H1 (cell line): ENCODE measurements around the gene PTPRR. TPM values are rescaled to one million over a fixed set of nuclear protein-coding genes. Genes with fewer than 3 reads are reported as not detected.
A peak's percentile ranks its signal among the peaks of the same experiment; 100 is the strongest.

Experiments
- CTCF ChIA-PET: fragments of 300-600 bp; sonication (Branson Sonifier 250); formaldehyde crosslinking; loops from one replicate; lab custom pipeline; 2021; ENCODE audit not compliant: partially characterized antibody; lab: Charles Lee
- POLR2A ChIA-PET: fragments of 300-600 bp; sonication (Branson Sonifier 250); formaldehyde crosslinking; loops from one replicate; lab custom pipeline; 2021; ENCODE audit warnings: inconsistent platforms; ENCODE audit not compliant: partially characterized antibody; lab: Charles Lee
- DNase-seq, 2 experiments: peaks; one replicate each; pipeline versions ENCODE4 v3.0.0 to v3.0.0-alpha.2; 2010 to 2022; ENCODE audit warnings: low spot score in 2 of 2, low read depth in 1 of 2, mixed read lengths in 1 of 2
- FAIRE-seq: peaks from 2 replicates; lab custom pipeline; 2011; peaks lifted over from hg19 to GRCh38; lab: Jason Lieb, UNC
- H2AFZ ChIP-seq: 2 replicates; pipeline ENCODE4 v1.8.1; 2012; ENCODE audit warnings: low read length, inconsistent platforms
- H2AK5ac ChIP-seq: 2 replicates; pipeline ENCODE4 v1.6.1; 2013; ENCODE audit warnings: low read depth, low read length
- H2BK120ac ChIP-seq: replicated peaks from 2 replicates; pipeline ENCODE3; 2013; ENCODE audit warnings: low read depth, low read length, inconsistent platforms
- H2BK12ac ChIP-seq: 2 replicates; pipeline ENCODE4 v1.6.1; 2013; ENCODE audit warnings: low read depth, low read length
- H2BK15ac ChIP-seq: 2 replicates; pipeline ENCODE4 v1.6.1; 2013; ENCODE audit warnings: low read length
- H2BK20ac ChIP-seq: 2 replicates; pipeline ENCODE4 v1.6.1; 2013; ENCODE audit warnings: low read length
- H2BK5ac ChIP-seq: 2 replicates; pipeline ENCODE4 v1.6.1; 2013; ENCODE audit warnings: low read depth, low read length
- H3K14ac ChIP-seq: 2 replicates; pipeline ENCODE4 v1.6.1; 2013; ENCODE audit warnings: inconsistent platforms; ENCODE audit not compliant: insufficient read length
- H3K18ac ChIP-seq: 2 replicates; pipeline ENCODE4 v1.6.1; 2013; ENCODE audit warnings: low read length; ENCODE audit errors: extremely low read depth
- H3K23ac ChIP-seq: 2 replicates; pipeline ENCODE4 v1.6.1; 2013; ENCODE audit warnings: inconsistent platforms; ENCODE audit not compliant: insufficient read length
- H3K23me2 ChIP-seq: 2 replicates; pipeline ENCODE4 v1.6.1; 2013; ENCODE audit warnings: low read depth, low read length
- H3K27ac ChIP-seq: 2 replicates; pipeline ENCODE4 v1.6.1; 2011; ENCODE audit warnings: low read depth, low read length, inconsistent platforms
- H3K27me3 ChIP-seq, 4 experiments: replicated peaks in 1 of 4; 1 replicate in 1 of 4; 2 replicates in 3 of 4; pipeline versions ENCODE4 v1.6.1 to v1.8.1; 2011 to 2013; ENCODE audit warnings: low read length in 3 of 4, mild to moderate bottlenecking in 3 of 4, inconsistent platforms in 2 of 4, mixed read lengths in 2 of 4, moderate library complexity in 1 of 4; ENCODE audit not compliant: control insufficient read depth in 3 of 4, insufficient read depth in 3 of 4; ENCODE audit errors: extremely low read depth in 1 of 4
- H3K36me3 ChIP-seq, 4 experiments: 2 replicates each; pipeline versions ENCODE4 v1.6.1 to v1.8.1; 2011 to 2013; ENCODE audit warnings: mild to moderate bottlenecking in 4 of 4, low read length in 3 of 4, moderate library complexity in 2 of 4, control low read depth in 1 of 4, inconsistent platforms in 1 of 4; ENCODE audit not compliant: insufficient read depth in 4 of 4, control insufficient read depth in 2 of 4
- H3K4ac ChIP-seq: replicated peaks from 2 replicates; pipeline ENCODE3; 2013; ENCODE audit warnings: low read length, low read depth, mixed read lengths, inconsistent platforms; ENCODE audit not compliant: insufficient read length
- H3K4me1 ChIP-seq, 4 experiments: replicated peaks in 1 of 4; 1 replicate in 1 of 4; 2 replicates in 3 of 4; pipeline versions ENCODE4 v1.6.1 to v1.8.1; 2011 to 2013; ENCODE audit warnings: low read length in 3 of 4, inconsistent platforms in 2 of 4, mixed read lengths in 1 of 4; ENCODE audit not compliant: insufficient read depth in 4 of 4, control insufficient read depth in 3 of 4
- H3K4me2 ChIP-seq, 2 experiments: 2 replicates each; pipeline versions ENCODE4 v1.6.1 to v1.8.1; 2011 to 2013; ENCODE audit warnings: low read depth in 2 of 2, low read length in 2 of 2, control low read depth in 1 of 2, inconsistent platforms in 1 of 2, mild to moderate bottlenecking in 1 of 2; ENCODE audit not compliant: insufficient read depth in 1 of 2
- H3K4me3 ChIP-seq, 4 experiments: fragments of 200-600, 300-600 bp in 1 of 4; sonication (generic), shearing (Covaris generic), sonication (Bioruptor Twin) in 1 of 4; 2 replicates each; pipeline versions ENCODE4 v1.5.1 to v1.8.1; 2011 to 2016; ENCODE audit warnings: low read length in 4 of 4, low read depth in 3 of 4, control low read depth in 2 of 4, inconsistent platforms in 2 of 4, mild to moderate bottlenecking in 2 of 4, mixed read lengths in 1 of 4, moderate library complexity in 1 of 4; ENCODE audit not compliant: insufficient read depth in 2 of 4; ENCODE audit errors: extremely low read depth in 1 of 4
- H3K56ac ChIP-seq: replicated peaks from 2 replicates; pipeline ENCODE3; 2013; ENCODE audit warnings: low read depth, mild to moderate bottlenecking, mixed read lengths, low read length, inconsistent platforms; ENCODE audit not compliant: insufficient read length
- H3K79me1 ChIP-seq: 2 replicates; pipeline ENCODE4 v1.6.1; 2013; ENCODE audit warnings: low read depth, low read length, control low read depth
- H3K79me2 ChIP-seq, 2 experiments: 2 replicates each; pipeline versions ENCODE4 v1.6.1 to v1.8.1; 2012 to 2013; ENCODE audit warnings: low read length in 2 of 2, mild to moderate bottlenecking in 2 of 2, inconsistent platforms in 1 of 2; ENCODE audit not compliant: insufficient read depth in 2 of 2, control insufficient read depth in 1 of 2
- H3K9ac ChIP-seq, 4 experiments: replicated peaks in 1 of 4; 1 replicate in 1 of 4; 2 replicates in 3 of 4; pipeline versions ENCODE4 v1.6.1 to v1.8.1; 2011 to 2013; ENCODE audit warnings: low read depth in 3 of 4, low read length in 3 of 4, control low read depth in 2 of 4, mild to moderate bottlenecking in 2 of 4, moderate library complexity in 2 of 4, inconsistent platforms in 1 of 4; ENCODE audit errors: extremely low read depth in 1 of 4
- H3K9me3 ChIP-seq, 2 experiments: 2 replicates each; pipeline versions ENCODE4 v1.6.1 to v1.8.1; 2012 to 2013; ENCODE audit warnings: mild to moderate bottlenecking in 2 of 2, moderate library complexity in 2 of 2, control low read depth in 1 of 2, inconsistent platforms in 1 of 2, low read depth in 1 of 2, low read length in 1 of 2, mixed read lengths in 1 of 2; ENCODE audit not compliant: insufficient read depth in 2 of 2
- H4K20me1 ChIP-seq, 2 experiments: replicated peaks in 1 of 2; 2 replicates each; pipeline versions ENCODE3 to v1.8.1; 2011 to 2013; ENCODE audit warnings: inconsistent platforms in 2 of 2, low read length in 2 of 2, mild to moderate bottlenecking in 1 of 2; ENCODE audit not compliant: insufficient read depth in 2 of 2, control insufficient read depth in 1 of 2
- H4K5ac ChIP-seq: 2 replicates; pipeline ENCODE4 v1.6.1; 2013; ENCODE audit warnings: low read length, low read depth, mixed read lengths, inconsistent platforms; ENCODE audit not compliant: insufficient read length
- H4K8ac ChIP-seq: 2 replicates; pipeline ENCODE4 v1.8.0; 2013; ENCODE audit warnings: mild to moderate bottlenecking, moderate library complexity, low read length, inconsistent platforms; ENCODE audit not compliant: insufficient read depth; ENCODE audit errors: extremely low read depth
- H4K91ac ChIP-seq: replicated peaks from 2 replicates; pipeline ENCODE3; 2013; ENCODE audit warnings: low read length, mixed read lengths, inconsistent platforms; ENCODE audit not compliant: insufficient read length
- CBX8 ChIP-seq: fragments of 300-800, 300-1000 bp; sonication (generic); IDR thresholded peaks from 2 replicates; pipeline ENCODE4 v1.7.1; 2016; ENCODE audit warnings: low read depth, low read length, borderline replicate concordance
- E2F6 ChIP-seq: IDR thresholded peaks from 2 replicates; pipeline ENCODE4 v1.6.1; 2012; ENCODE audit warnings: inconsistent platforms
- FOSL1 ChIP-seq: IDR thresholded peaks from 2 replicates; pipeline ENCODE4 v1.6.1; 2011; ENCODE audit warnings: mild to moderate bottlenecking, low read depth, low read length, moderate library complexity; ENCODE audit not compliant: insufficient read depth
- MAFK ChIP-seq: IDR thresholded peaks from 2 replicates; pipeline ENCODE4 v1.6.1; 2012; ENCODE audit warnings: low read depth, mild to moderate bottlenecking, improper control_type of control experiment, low read length
- PHF8 ChIP-seq: fragments of 200-600 bp; sonication (generic); conservative IDR thresholded peaks from 2 replicates; pipeline ENCODE4 v1.7.1; 2012; ENCODE audit warnings: low read depth, mild to moderate bottlenecking, inconsistent platforms, low read length, moderate library complexity
- TAF1 ChIP-seq: IDR thresholded peaks from 2 replicates; pipeline ENCODE4 v1.6.1; 2011; ENCODE audit warnings: mild to moderate bottlenecking, low read depth, low read length
- TCF12 ChIP-seq: IDR thresholded peaks from 2 replicates; pipeline ENCODE4 v1.6.1; 2011; ENCODE audit warnings: low read depth, mild to moderate bottlenecking, low read length
- TEAD4 ChIP-seq: IDR thresholded peaks from 2 replicates; pipeline ENCODE4 v1.6.1; 2012; ENCODE audit warnings: low read depth, low read length, inconsistent platforms, mixed read lengths
- WGBS, 2 experiments: shearing (Covaris generic) in 1 of 2; methylation state at CpG; one replicate each; pipeline versions ENCODE4 v1.1.6 to v1.1.7; 2013 to 2015; ENCODE audit warnings: low lambda C conversion rate in 2 of 2, mixed read lengths in 2 of 2, inconsistent platforms in 1 of 2, low coverage in 1 of 2, missing lambda C conversion rate in 1 of 2; ENCODE audit not compliant: insufficient replicate concordance in 2 of 2, insufficient coverage in 1 of 2, insufficient read length in 1 of 2; ENCODE audit errors: extremely low coverage in 1 of 2, missing lambda C conversion rate in 1 of 2; 5-methylcytosine and 5-hydroxymethylcytosine counted together
- polyA plus RNA-seq, 7 experiments: library from polyadenylated mRNA; depleted of rRNA in 3 of 7; stranded (reverse) in 5 of 7; unstranded in 2 of 7; fragments of >200 nt in 5 of 7; fragments of 200-250 nt in 2 of 7; gene quantifications; 1 replicate in 5 of 7; 2 replicates in 1 of 7; 4 replicates in 1 of 7; pipeline versions ENCODE4 v1.2.1 to v1.2.3, GENCODE V29; 2011 to 2013; ENCODE audit warnings: missing spikeins in 2 of 7, mixed read lengths in 2 of 7
- total RNA-seq: library from RNA; stranded (reverse); fragmentation: NEBNext Ultra II Directional; extraction: Animal tissue kit (Norgen Biotek cat#: 25700); gene quantifications from 2 replicates; pipeline ENCODE4 v1.2.1, GENCODE V29; 2021

The PTPRR gene
- total and polyA plus RNA-seq, 2 of the 8 experiments (the other 6 are each of a cell fraction or from before 2014, with no cell fraction given) = 0.07 to 0.35 TPM

- FAIRE-seq (no peak), DNase-seq (no peak)
- Histone ChIP-seq H3K36me3 (no peaks in the 10 kb centered on the region), H2BK5ac (peak overlapping the region; percentile 53; the same call in 1 of the 2 replicates), H4K91ac (no peak overlapping the region), H3K14ac (no peak overlapping the region), H3K4ac (no peak overlapping the region), H4K8ac (no peak overlapping the region), H4K5ac (no peak overlapping the region), H3K56ac (no peak overlapping the region), H3K23ac (no peak overlapping the region), H3K9ac (no peak overlapping the region), H2BK15ac (no peak overlapping the region), H3K23me2 (no peaks in the 10 kb centered on the region), H2AK5ac (no peak overlapping the region), H3K4me1 (peaks cover 0 to 10% (median 1%) of the 10 kb centered on the region in 4 experiments; a peak in 2 of 7 replicates), H2BK20ac (no peak overlapping the region), H3K79me1 (no peaks in the 10 kb centered on the region), H3K27ac (no peak overlapping the region), H3K18ac (no peak overlapping the region), H3K27me3 (no peaks in the 10 kb centered on the region), H3K4me3 (no peak overlapping the region), H2AFZ (no peak overlapping the region), H2BK12ac (no peak overlapping the region), H3K9me3 (no peaks in the 10 kb centered on the region), H4K20me1 (no peaks in the 10 kb centered on the region), H2BK120ac (peak overlapping the region; percentile 86), H3K4me2 (no peak overlapping the region), H3K79me2 (no peaks in the 10 kb centered on the region)
- ChIA-PET CTCF (interaction anchor here (0.5 to 3.3 kb wide), 17 partner anchors 8 to 1075 kb away, joined by 3 to 19 read pairs (median 4); no protein-coding TSS in a partner anchor), POLR2A (no interaction called here)
- no peak for TF ChIP-seq E2F6
- no peak for TF ChIP-seq PHF8
- TF ChIP-seq TCF12 = no peak
- no peak for TF ChIP-seq CBX8
- no peak for TF ChIP-seq FOSL1
- no peak for TF ChIP-seq TEAD4
- no peak for TF ChIP-seq MAFK
- TF ChIP-seq TAF1 = no peak
- WGBS, 2 experiments = 80% methylated on average over 3 of the region's 3 CpGs; no CpG with 5 or more reads in 1 of the 2 experiments
Observed at GRCh38 chr12:70721216-70721615, 199.3 kb downstream of the PTPRR start.
